Suprapubic skin (tissue), 4 donors: ENCODE measurements around the gene DLGAP4. TPM values are rescaled to one million over a fixed set of nuclear protein-coding genes. Genes with fewer than 3 reads are reported as not detected.
"Not testable (repeated sequence)": the region's sequence is repeated elsewhere in the genome, so short reads cannot be mapped to it uniquely, and the experiment has no call there.

Experiments
- DNase-seq, 2 donors: peaks; one replicate each; pipeline ENCODE4 v3.0.0-alpha.2; 2019; ENCODE audit warnings: low spot score in 2 of 2
- H3K27ac ChIP-seq: fragments of 200-600 bp; sonication (generic); one replicate; pipeline ENCODE4 v1.5.1; 2019
- H3K27me3 ChIP-seq: fragments of 200-600 bp; sonication (generic); one replicate; pipeline ENCODE4 v1.5.1; 2019
- H3K36me3 ChIP-seq: fragments of 200-600 bp; sonication (generic); one replicate; pipeline ENCODE4 v1.5.1; 2019
- H3K4me1 ChIP-seq: fragments of 200-600 bp; sonication (generic); one replicate; pipeline ENCODE4 v1.5.1; 2019
- H3K4me3 ChIP-seq: fragments of 200-600 bp; sonication (generic); one replicate; pipeline ENCODE4 v1.5.1; 2019; ENCODE audit warnings: mild to moderate bottlenecking
- H3K9me3 ChIP-seq: fragments of 200-600 bp; sonication (generic); one replicate; pipeline ENCODE4 v1.5.1; 2019
- EP300 ChIP-seq: sonication (generic); formaldehyde crosslinking; IDR thresholded peaks from one replicate; pipeline ENCODE4 v1.6.1; 2017; ENCODE audit warnings: antibody characterized with exemption
- POLR2A ChIP-seq, 2 donors: fragments of 450-650 bp; IDR thresholded peaks; one replicate each; pipeline ENCODE4 v1.6.1; 2017; ENCODE audit warnings: antibody characterized with exemption in 2 of 2, mild to moderate bottlenecking in 2 of 2, moderate library complexity in 2 of 2
- POLR2AphosphoS5 ChIP-seq, 3 donors: sonication (generic); formaldehyde crosslinking; IDR thresholded peaks; one replicate each; pipeline ENCODE4 v1.6.1; 2017; ENCODE audit warnings: antibody characterized with exemption in 3 of 3
- WGBS: methylation state at CpG from one replicate; pipeline ENCODE4 v1.1.5; 2018; 5-methylcytosine and 5-hydroxymethylcytosine counted together
- total RNA-seq, 4 donors: library from RNA; depleted of rRNA; stranded (reverse); fragments of >200 nt; gene quantifications; one replicate each; pipeline ENCODE4 v1.1.0, GENCODE V29; 2016
- TF ChIP-seq, protein P1 (sequence below), 2 donors: fragments of 200-600 bp in 1 of 2; fragments of 450-650 bp in 1 of 2; sonication (generic) in 1 of 2; IDR thresholded peaks; one replicate each; pipeline ENCODE4 v1.5.1; 2016 to 2019; ENCODE audit warnings: antibody characterized with exemption in 2 of 2, mild to moderate bottlenecking in 1 of 2, moderate library complexity in 1 of 2

Gene DLGAP4
- total RNA-seq, 4 donors from 2014 or later, result 69.5 to 120 (median 96.8) TPM

DNA sequence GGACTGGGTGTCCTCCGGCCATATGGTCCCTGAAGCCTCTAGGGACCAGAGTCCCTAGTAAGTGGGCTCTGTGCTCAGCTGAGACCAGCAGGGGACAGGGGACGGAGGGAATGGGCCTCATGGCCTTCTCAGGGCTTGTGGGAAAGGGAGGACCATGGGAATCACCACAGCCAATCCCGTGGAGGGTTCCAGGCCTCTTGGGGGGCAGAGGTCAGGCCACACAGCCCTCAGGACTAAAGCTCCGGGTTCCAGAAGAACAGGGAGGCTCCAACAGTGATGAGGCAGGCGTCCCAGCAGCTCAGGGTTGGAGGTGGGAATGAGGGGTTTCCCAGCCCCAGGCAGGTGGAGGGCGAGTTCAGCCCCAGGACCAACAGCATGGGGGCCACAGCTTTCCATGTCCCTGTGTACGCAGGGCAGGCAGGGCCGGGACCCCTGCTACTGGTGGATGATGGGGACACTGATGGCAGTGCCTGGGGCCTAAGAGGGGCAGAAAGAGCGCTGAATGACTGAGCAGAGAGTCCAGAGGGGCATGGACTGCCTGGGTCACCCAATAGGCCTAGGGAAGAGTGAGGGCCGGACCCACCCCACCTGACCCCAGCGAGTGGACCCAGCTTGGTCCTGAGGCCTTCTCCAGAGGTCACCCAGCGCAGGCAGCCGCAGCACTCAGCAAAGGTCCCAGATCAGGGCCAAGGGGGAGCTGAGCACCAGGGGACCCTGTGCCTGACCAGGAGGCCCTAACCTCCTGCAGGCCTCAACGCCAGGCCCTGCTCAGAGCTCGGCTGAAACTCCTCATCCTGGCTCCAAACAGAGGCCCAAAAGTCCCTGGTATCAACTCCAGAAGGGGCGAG, 244.0 kb downstream of the DLGAP4 start:
- peaks cover 8% of the 10 kb centered on the region for H3K4me1 ChIP-seq
- H3K27ac ChIP-seq, result no peak overlapping the region
- TF ChIP-seq POLR2A (IDR thresholded peaks at IDR 0.05) (no peak), EP300 (no peak), POLR2AphosphoS5 (IDR thresholded peaks at IDR 0.05) (no peak)
- TF ChIP-seq, protein P1, sequence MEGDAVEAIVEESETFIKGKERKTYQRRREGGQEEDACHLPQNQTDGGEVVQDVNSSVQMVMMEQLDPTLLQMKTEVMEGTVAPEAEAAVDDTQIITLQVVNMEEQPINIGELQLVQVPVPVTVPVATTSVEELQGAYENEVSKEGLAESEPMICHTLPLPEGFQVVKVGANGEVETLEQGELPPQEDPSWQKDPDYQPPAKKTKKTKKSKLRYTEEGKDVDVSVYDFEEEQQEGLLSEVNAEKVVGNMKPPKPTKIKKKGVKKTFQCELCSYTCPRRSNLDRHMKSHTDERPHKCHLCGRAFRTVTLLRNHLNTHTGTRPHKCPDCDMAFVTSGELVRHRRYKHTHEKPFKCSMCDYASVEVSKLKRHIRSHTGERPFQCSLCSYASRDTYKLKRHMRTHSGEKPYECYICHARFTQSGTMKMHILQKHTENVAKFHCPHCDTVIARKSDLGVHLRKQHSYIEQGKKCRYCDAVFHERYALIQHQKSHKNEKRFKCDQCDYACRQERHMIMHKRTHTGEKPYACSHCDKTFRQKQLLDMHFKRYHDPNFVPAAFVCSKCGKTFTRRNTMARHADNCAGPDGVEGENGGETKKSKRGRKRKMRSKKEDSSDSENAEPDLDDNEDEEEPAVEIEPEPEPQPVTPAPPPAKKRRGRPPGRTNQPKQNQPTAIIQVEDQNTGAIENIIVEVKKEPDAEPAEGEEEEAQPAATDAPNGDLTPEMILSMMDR (IDR thresholded peaks at IDR 0.05), result no peak
- no peaks in the 10 kb centered on the region for H3K27me3 ChIP-seq
- WGBS, result 76% methylated on average over 10 of the region's 16 CpGs
- H3K36me3 ChIP-seq, result peaks cover 30% of the 10 kb centered on the region
- DNase-seq, result no peak
- H3K4me3 ChIP-seq, result no peak overlapping the region
- no peaks in the 10 kb centered on the region for H3K9me3 ChIP-seq

DNA sequence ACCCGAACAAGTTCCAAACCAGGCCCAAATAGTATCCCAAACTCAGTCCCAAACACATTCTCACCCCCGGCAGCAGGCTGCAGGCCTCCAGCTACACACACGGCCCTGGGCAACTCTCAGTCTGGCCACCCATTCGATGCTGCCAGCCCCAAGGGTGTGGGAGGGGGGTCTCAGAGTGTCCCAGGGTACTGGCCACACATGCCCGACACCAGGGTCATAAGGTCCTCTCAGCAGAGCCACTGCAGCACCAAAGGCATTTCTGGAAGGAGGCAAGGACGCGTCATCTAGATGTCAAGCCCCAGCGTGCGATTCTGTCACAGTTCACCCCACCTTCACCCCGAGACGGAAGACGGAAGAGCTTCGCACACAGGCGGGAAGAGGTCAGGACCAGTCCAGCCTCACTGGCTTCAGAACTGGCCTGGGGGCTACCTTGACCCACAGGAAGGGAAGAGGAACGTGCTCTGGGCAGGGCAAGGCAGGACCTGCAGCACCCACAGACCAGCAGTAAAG, 244.7 kb downstream of the DLGAP4 start:
- no peaks in the 10 kb centered on the region for H3K9me3 ChIP-seq
- H3K4me1 ChIP-seq, result peaks cover 8% of the 10 kb centered on the region
- H3K4me3 ChIP-seq, result no peak overlapping the region
- no peak overlapping the region for H3K27ac ChIP-seq
- TF ChIP-seq, protein P1 (IDR thresholded peaks at IDR 0.05), result no peak
- peak in 1 of 3 donors; percentile 17 for TF ChIP-seq POLR2AphosphoS5 (IDR thresholded peaks at IDR 0.05)
- peaks cover 26% of the 10 kb centered on the region for H3K36me3 ChIP-seq
- 55% methylated on average over 10 of the region's 15 CpGs for WGBS
- no peak for DNase-seq
- no peaks in the 10 kb centered on the region for H3K27me3 ChIP-seq

DNA sequence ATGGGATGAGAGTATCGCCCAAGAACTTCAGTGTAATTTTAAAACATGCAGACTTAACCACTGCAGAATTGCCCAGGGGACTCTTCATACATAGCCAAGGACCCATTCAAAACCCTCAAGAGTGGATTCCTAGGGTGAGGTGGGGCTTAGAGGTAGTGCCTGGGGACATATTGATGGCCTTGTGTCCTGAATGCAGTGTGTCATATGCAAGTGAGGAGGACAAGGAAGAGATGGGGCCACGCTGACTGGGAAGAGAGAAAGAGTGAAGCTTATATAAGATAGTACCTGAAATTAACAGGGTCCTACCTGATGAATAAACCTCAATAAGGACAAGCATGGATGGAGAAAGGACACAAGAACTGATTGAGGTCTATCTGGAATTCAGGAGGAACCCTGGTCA, 249.1 kb downstream of the DLGAP4 start:
- H3K4me1 ChIP-seq, result peaks cover 13% of the 10 kb centered on the region

DNA sequence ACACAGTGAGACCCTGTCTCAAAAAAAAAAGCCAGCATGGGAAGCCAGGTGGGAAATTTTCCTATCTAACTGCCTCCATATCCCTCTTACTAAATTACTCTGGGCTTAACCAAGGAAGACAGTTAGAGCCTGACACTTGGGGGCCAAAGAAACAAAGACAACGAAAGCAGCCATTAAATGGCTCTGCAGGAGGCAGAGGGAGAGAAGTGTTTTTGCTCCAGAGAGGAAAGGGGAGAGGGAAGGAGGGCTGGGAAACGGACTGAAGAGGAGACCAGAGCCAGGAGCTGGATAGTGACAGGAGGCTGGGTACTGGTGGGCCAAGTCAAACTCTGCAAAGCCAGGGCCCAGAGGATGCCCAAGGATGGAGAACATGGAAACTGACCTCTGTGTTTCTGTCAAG, 256.6 kb downstream of the DLGAP4 start:
- no peak for TF ChIP-seq POLR2AphosphoS5 (IDR thresholded peaks at IDR 0.05)
- TF ChIP-seq EP300, result no peak
- TF ChIP-seq POLR2A (IDR thresholded peaks at IDR 0.05), result no peak
- TF ChIP-seq, protein P1 (IDR thresholded peaks at IDR 0.05), result no peak
- 77% methylated on average over 2 of the region's 2 CpGs for WGBS

More for the DNA sequence above, 249.1 kb downstream of the DLGAP4 start:
- no peak overlapping the region for H3K4me3 ChIP-seq
- no peaks in the 10 kb centered on the region for H3K36me3 ChIP-seq
- WGBS, result 95% methylated on average over 2 of the region's 2 CpGs
- no peak for TF ChIP-seq POLR2AphosphoS5 (IDR thresholded peaks at IDR 0.05)
- TF ChIP-seq, protein P1 (IDR thresholded peaks at IDR 0.05), result no peak
- TF ChIP-seq EP300, result no peak
- TF ChIP-seq POLR2A (IDR thresholded peaks at IDR 0.05), result no peak
- no peaks in the 10 kb centered on the region for H3K27me3 ChIP-seq
- H3K9me3 ChIP-seq, result no peaks in the 10 kb centered on the region
- no peak overlapping the region for H3K27ac ChIP-seq
- no peak for DNase-seq

DNA sequence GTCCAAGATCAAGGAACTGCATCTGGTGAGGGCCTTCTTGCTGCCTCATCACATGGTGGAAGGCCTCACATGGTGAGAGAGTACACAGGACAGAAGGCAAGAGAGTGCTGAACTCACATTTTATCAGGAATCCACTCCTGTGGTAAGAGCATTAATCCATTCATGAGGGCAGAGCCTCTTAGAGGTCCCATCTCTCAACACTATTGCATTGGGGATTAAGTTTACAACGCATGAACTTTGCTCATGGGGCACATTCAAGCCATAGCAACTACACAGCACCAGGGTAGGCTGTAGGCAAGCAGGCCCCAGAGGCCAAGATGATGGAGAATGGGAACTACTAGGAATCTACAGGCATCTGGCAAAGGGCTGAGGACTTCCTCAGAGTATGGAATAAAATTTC, 257.2 kb downstream of the DLGAP4 start:
- Histone ChIP-seq H3K36me3 (no peaks in the 10 kb centered on the region), H3K4me1 (no peaks in the 10 kb centered on the region), H3K9me3 (no peaks in the 10 kb centered on the region), H3K27ac (no peak overlapping the region), H3K27me3 (no peaks in the 10 kb centered on the region), H3K4me3 (no peak overlapping the region)
- TF ChIP-seq POLR2A (IDR thresholded peaks at IDR 0.05) (no peak), EP300 (no peak), POLR2AphosphoS5 (IDR thresholded peaks at IDR 0.05) (no peak)
- TF ChIP-seq, protein P1 (IDR thresholded peaks at IDR 0.05), result no peak
- WGBS, result 100% methylated on average over 1 of the region's 1 CpG
- no peak for DNase-seq

More for the DNA sequence above, 256.6 kb downstream of the DLGAP4 start:
- no peak for DNase-seq
- Histone ChIP-seq H3K4me3 (no peak overlapping the region), H3K4me1 (no peaks in the 10 kb centered on the region), H3K27ac (no peak overlapping the region), H3K27me3 (no peaks in the 10 kb centered on the region), H3K9me3 (no peaks in the 10 kb centered on the region), H3K36me3 (no peaks in the 10 kb centered on the region)

DNA sequence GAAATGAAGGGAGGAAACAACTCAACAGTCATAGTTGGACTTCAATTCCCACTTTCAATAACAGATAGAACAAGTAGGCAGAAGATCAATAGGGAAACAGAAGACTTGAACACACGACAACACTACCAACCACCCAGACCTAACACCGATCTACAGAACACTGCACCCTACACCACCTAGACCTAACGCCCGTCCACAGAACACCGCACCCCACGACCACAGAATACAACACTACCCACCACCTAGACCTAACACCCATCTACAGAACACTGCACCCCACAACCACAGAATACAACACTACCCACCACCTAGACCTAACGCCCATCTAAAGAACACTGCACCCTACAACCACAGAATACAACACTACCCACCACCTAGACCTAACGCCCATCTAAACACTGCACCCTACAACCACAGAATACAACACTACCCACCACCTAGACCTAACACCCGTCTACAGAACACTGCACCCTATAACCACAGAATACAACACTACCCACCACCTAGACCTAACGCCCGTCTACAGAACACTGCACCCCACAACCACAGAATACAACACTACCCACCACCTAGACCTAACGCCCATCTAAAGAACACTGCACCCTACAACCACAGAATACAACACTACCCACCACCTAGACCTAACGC, 258.1 kb downstream of the DLGAP4 start:
- 96% methylated on average over 13 of the region's 13 CpGs for WGBS
- not testable (repeated sequence) for H3K27ac ChIP-seq, H3K27me3 ChIP-seq, H3K4me3 ChIP-seq, DNase-seq, H3K36me3 ChIP-seq, H3K4me1 ChIP-seq, H3K9me3 ChIP-seq

DNA sequence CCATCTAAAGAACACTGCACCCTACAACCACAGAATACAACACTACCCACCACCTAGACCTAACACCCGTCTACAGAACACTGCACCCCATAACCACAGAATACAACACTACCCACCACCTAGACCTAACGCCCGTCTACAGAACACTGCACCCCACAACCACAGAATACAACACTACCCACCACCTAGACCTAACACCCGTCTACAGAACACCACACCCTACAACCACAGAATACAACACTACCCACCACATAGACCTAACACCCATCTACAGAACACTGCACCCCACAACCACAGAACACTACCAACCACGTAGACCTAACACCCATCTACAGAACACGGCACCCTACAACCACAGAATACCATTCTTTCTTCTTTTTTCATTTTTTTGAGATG, 258.6 kb downstream of the DLGAP4 start:
- not testable (repeated sequence) for H3K9me3 ChIP-seq, H3K27ac ChIP-seq, H3K4me3 ChIP-seq, DNase-seq, H3K27me3 ChIP-seq, H3K4me1 ChIP-seq, H3K36me3 ChIP-seq
- 91% methylated on average over 6 of the region's 6 CpGs for WGBS
